NOMO-1 treated with DMSO at 0.1 percent for 48 hours (cell line): Measurements from ENCODE around the gene TNFRSF1A.

ENCODE experiments used
- DNase-seq: peaks from one replicate; lab custom pipeline; 2025; ENCODE audit not compliant: unreplicated experiment; lab: John Stamatoyannopoulos, UW

The TNFRSF1A gene

GRCh38 chr12:6341417-6342139, at the start of gene TNFRSF1A:
TSS of gene TNFRSF1A (minus strand) at chr12:6342076. CDS start at chr12:6341814, 262 bp downstream.
- peak; percentile 90 for DNase-seq

- no peak for DNase-seq
Measured at GRCh38 chr12:6391013-6391412, 49.1 kb upstream of the TNFRSF1A start.

- DNase-seq: no peak
Measured at GRCh38 chr12:6390084-6390799, 48.4 kb upstream of the TNFRSF1A start.

GRCh38 chr12:6387541-6387940, 45.7 kb upstream of the TNFRSF1A start:
- no peak for DNase-seq

- DNase-seq: no peak
Measured at GRCh38 chr12:6386491-6386890, 44.6 kb upstream of the TNFRSF1A start.

GRCh38 chr12:6386038-6386437, 44.2 kb upstream of the TNFRSF1A start:
- DNase-seq: no peak

GRCh38 chr12:6384499-6385436, 42.9 kb upstream of the TNFRSF1A start:
- no peak for DNase-seq

- DNase-seq: peak; percentile 68
Measured at GRCh38 chr12:6383572-6384498, 42.0 kb upstream of the TNFRSF1A start, which contains the start of gene LTBR. TSS of gene LTBR (plus strand) at chr12:6384162. CDS start at chr12:6384359, 197 bp downstream.

GRCh38 chr12:6382982-6383381, 41.1 kb upstream of the TNFRSF1A start:
- no peak for DNase-seq

GRCh38 chr12:6382371-6382770, 40.5 kb upstream of the TNFRSF1A start:
- no peak for DNase-seq

GRCh38 chr12:6380141-6381121, 38.6 kb upstream of the TNFRSF1A start:
- DNase-seq: no peak

- DNase-seq: peak; percentile 65
Measured at GRCh38 chr12:6378709-6379472, 37.0 kb upstream of the TNFRSF1A start.

GRCh38 chr12:6377667-6377994, 35.8 kb upstream of the TNFRSF1A start:
- DNase-seq: no peak

GRCh38 chr12:6376870-6377666, 35.2 kb upstream of the TNFRSF1A start:
- peak; percentile 17 for DNase-seq

GRCh38 chr12:6376079-6376869, 34.4 kb upstream of the TNFRSF1A start:
- DNase-seq: no peak

GRCh38 chr12:6375269-6376078, 33.6 kb upstream of the TNFRSF1A start, which contains the start of gene SCNN1A:
TSS of gene SCNN1A (minus strand) at chr12:6375563. CDS start at chr12:6374783, 780 bp downstream.
- no peak for DNase-seq
